Measurements from ENCODE around the gene SNRNP200.

DNA sequence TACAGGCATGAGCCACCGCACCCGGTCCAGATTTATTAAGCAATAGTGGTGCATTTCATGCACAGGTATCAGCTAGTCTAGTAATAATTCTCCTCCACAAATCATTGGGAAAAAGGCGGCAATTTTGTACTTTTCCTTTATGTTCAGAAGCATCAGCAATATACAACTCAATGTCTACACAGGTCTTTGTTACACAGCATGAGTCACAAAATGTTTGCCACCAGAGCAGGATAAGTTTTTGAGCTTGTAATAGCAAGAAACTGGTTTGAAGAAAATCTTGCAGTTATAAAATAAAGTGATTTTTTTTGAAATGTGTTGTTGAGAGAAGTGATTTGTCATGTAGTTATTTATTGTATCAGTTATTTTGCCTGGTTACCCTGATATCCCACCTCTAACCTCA, 15.0 kb upstream of the SNRNP200 start:
- TF ChIP-seq EP300 (IDR thresholded peaks at IDR 0.05; ENCODE audit: low read depth) (no peak), POLR2AphosphoS5 (IDR thresholded peaks at IDR 0.05) (no peak)
- TF ChIP-seq, protein P1, sequence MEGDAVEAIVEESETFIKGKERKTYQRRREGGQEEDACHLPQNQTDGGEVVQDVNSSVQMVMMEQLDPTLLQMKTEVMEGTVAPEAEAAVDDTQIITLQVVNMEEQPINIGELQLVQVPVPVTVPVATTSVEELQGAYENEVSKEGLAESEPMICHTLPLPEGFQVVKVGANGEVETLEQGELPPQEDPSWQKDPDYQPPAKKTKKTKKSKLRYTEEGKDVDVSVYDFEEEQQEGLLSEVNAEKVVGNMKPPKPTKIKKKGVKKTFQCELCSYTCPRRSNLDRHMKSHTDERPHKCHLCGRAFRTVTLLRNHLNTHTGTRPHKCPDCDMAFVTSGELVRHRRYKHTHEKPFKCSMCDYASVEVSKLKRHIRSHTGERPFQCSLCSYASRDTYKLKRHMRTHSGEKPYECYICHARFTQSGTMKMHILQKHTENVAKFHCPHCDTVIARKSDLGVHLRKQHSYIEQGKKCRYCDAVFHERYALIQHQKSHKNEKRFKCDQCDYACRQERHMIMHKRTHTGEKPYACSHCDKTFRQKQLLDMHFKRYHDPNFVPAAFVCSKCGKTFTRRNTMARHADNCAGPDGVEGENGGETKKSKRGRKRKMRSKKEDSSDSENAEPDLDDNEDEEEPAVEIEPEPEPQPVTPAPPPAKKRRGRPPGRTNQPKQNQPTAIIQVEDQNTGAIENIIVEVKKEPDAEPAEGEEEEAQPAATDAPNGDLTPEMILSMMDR (IDR thresholded peaks at IDR 0.05): no peak

Measured in transverse colon (tissue), 4 donors.